Neuronal stem cell (in vitro differentiated cells): ENCODE data around the gene COMMD1.

Source experiments
- DNase-seq: peaks from one replicate; pipeline ENCODE4 v3.0.0-alpha.2; 2013; ENCODE audit warnings: low spot score
- H2AFZ ChIP-seq: one replicate; pipeline ENCODE4 v1.6.1; 2013; ENCODE audit warnings: mild to moderate bottlenecking, low read length, inconsistent platforms
- H2AK5ac ChIP-seq: 2 replicates; pipeline ENCODE4 v1.6.1; 2013; ENCODE audit warnings: low read depth, mild to moderate bottlenecking, inconsistent platforms, low read length, moderate library complexity, mixed read lengths
- H2BK120ac ChIP-seq: 2 replicates; pipeline ENCODE4 v1.6.1; 2013; ENCODE audit warnings: low read depth, mild to moderate bottlenecking, inconsistent platforms, low read length, moderate library complexity, mixed read lengths
- H2BK12ac ChIP-seq: one replicate; pipeline ENCODE4 v1.6.1; 2013; ENCODE audit warnings: low read length, inconsistent platforms
- H2BK15ac ChIP-seq: 2 replicates; pipeline ENCODE4 v1.6.1; 2013; ENCODE audit warnings: mild to moderate bottlenecking, low read length, inconsistent platforms, mixed read lengths
- H2BK5ac ChIP-seq: one replicate; pipeline ENCODE4 v1.6.1; 2013; ENCODE audit warnings: inconsistent platforms, mild to moderate bottlenecking, low read length, moderate library complexity
- H3K14ac ChIP-seq: one replicate; pipeline ENCODE4 v1.6.1; 2013; ENCODE audit warnings: low read length, inconsistent platforms
- H3K18ac ChIP-seq: 2 replicates; pipeline ENCODE4 v1.6.1; 2013; ENCODE audit warnings: low read length, inconsistent platforms
- H3K23ac ChIP-seq: 2 replicates; pipeline ENCODE4 v1.6.1; 2013; ENCODE audit warnings: low read depth, mild to moderate bottlenecking, mixed read lengths, low read length, inconsistent platforms; ENCODE audit not compliant: poor library complexity
- H3K27ac ChIP-seq: replicated peaks from 3 replicates; pipeline ENCODE4 v1.5.1; 2013; ENCODE audit warnings: low read length, inconsistent platforms
- H3K27me3 ChIP-seq, 3 experiments: 2 replicates each; pipeline ENCODE4 v1.6.1; 2013; ENCODE audit warnings: low read length in 3 of 3, mild to moderate bottlenecking in 2 of 3, inconsistent platforms in 1 of 3, low read depth in 1 of 3, mixed read lengths in 1 of 3, moderate library complexity in 1 of 3; ENCODE audit not compliant: control insufficient read depth in 3 of 3, insufficient read depth in 3 of 3
- H3K36me3 ChIP-seq, 2 donors: replicated peaks in 1 of 2; 2 replicates each; pipeline ENCODE4 v1.6.1; 2013; ENCODE audit warnings: low read length in 2 of 2; ENCODE audit not compliant: control insufficient read depth in 2 of 2, insufficient read depth in 2 of 2
- H3K4ac ChIP-seq: 2 replicates; pipeline ENCODE4 v1.6.1; 2013; ENCODE audit warnings: inconsistent platforms, mild to moderate bottlenecking, low read length, moderate library complexity
- H3K4me1 ChIP-seq, 2 donors: 1 replicate in 1 of 2; 2 replicates in 1 of 2; pipeline ENCODE4 v1.6.1; 2013; ENCODE audit warnings: low read length in 2 of 2, low read depth in 1 of 2; ENCODE audit not compliant: control insufficient read depth in 2 of 2, insufficient read depth in 1 of 2
- H3K4me2 ChIP-seq: one replicate; pipeline ENCODE4 v1.6.1; 2013; ENCODE audit warnings: mild to moderate bottlenecking, low read length, inconsistent platforms; ENCODE audit not compliant: insufficient read depth, poor library complexity, severe bottlenecking
- H3K4me3 ChIP-seq, 2 donors: 2 replicates each; pipeline ENCODE4 v1.5.1; 2013; ENCODE audit warnings: low read length in 2 of 2, mild to moderate bottlenecking in 2 of 2, inconsistent platforms in 1 of 2, moderate library complexity in 1 of 2
- H3K79me1 ChIP-seq: one replicate; pipeline ENCODE4 v1.6.1; 2013; ENCODE audit warnings: low read depth, mild to moderate bottlenecking, inconsistent platforms, low read length, moderate library complexity
- H3K9ac ChIP-seq: one replicate; pipeline ENCODE4 v1.6.1; 2013; ENCODE audit warnings: mild to moderate bottlenecking, low read depth, low read length, inconsistent platforms; ENCODE audit not compliant: poor library complexity
- H3K9me3 ChIP-seq, 2 donors: replicated peaks in 1 of 2; 2 replicates each; pipeline versions ENCODE3 to v1.6.1; 2013; ENCODE audit warnings: low read length in 2 of 2, mild to moderate bottlenecking in 2 of 2, inconsistent platforms in 1 of 2, low read depth in 1 of 2, mixed read lengths in 1 of 2, moderate library complexity in 1 of 2; ENCODE audit not compliant: control insufficient read depth in 2 of 2, insufficient read depth in 1 of 2
- H4K8ac ChIP-seq: one replicate; pipeline ENCODE4 v1.6.1; 2013; ENCODE audit warnings: low read depth, mild to moderate bottlenecking, inconsistent platforms, low read length, moderate library complexity
- H4K91ac ChIP-seq: one replicate; pipeline ENCODE4 v1.6.1; 2013; ENCODE audit warnings: low read length, low read depth, mild to moderate bottlenecking, inconsistent platforms; ENCODE audit not compliant: poor library complexity
- WGBS, 2 donors: extraction: QIAGEN DNeasy Blood & Tissue Kit; methylation state at CpG; one replicate each; pipeline ENCODE4 v1.1.7; 2013; ENCODE audit warnings: missing lambda C conversion rate in 2 of 2, mixed read lengths in 1 of 2; ENCODE audit not compliant: insufficient read length in 2 of 2, insufficient replicate concordance in 1 of 2; ENCODE audit errors: extremely low coverage in 2 of 2; 5-methylcytosine and 5-hydroxymethylcytosine counted together

COMMD1 gene

GRCh38 chr2:62045017-62045543 is 139.6 kb downstream of the COMMD1 start:
- Histone ChIP-seq H3K36me3 (no peaks in the 10 kb centered on the region), H3K79me1 (no peaks in the 10 kb centered on the region), H3K27me3 (peaks cover 0 to 3% (median 0%) of the 10 kb centered on the region in 3 experiments), H2BK12ac (no peak overlapping the region), H3K4me1 (peaks cover 0 to 9% of the 10 kb centered on the region in 2 donors), H2AK5ac (no peak overlapping the region), H2BK5ac (no peak overlapping the region), H3K9me3 (peaks cover 3 to 7% of the 10 kb centered on the region in 2 donors), H3K23ac (no peak overlapping the region), H2BK120ac (no peak overlapping the region), H3K14ac (no peak overlapping the region), H4K91ac (no peak overlapping the region), H3K4ac (no peak overlapping the region), H3K4me3 (no peak overlapping the region), H3K27ac (no peak overlapping the region), H3K18ac (no peak overlapping the region), H3K9ac (no peak overlapping the region), H3K4me2 (no peak overlapping the region), H2BK15ac (no peak overlapping the region), H2AFZ (no peak overlapping the region), H4K8ac (no peak overlapping the region)
- WGBS, 2 donors: no CpG with 5 or more reads among the region's 3 CpGs
- no peak for DNase-seq

- Histone ChIP-seq H3K4ac (no peak overlapping the region), H3K36me3 (no peaks in the 10 kb centered on the region), H3K4me1 (peaks cover 0 to 18% of the 10 kb centered on the region in 2 donors), H3K9me3 (peaks cover 3 to 7% of the 10 kb centered on the region in 2 donors), H2BK12ac (no peak overlapping the region), H4K91ac (no peak overlapping the region), H3K4me3 (no peak overlapping the region), H2BK15ac (no peak overlapping the region), H3K18ac (no peak overlapping the region), H2BK5ac (no peak overlapping the region), H3K27ac (no peak overlapping the region), H3K79me1 (no peaks in the 10 kb centered on the region), H3K4me2 (no peak overlapping the region), H3K14ac (no peak overlapping the region), H2AFZ (no peak overlapping the region), H2BK120ac (no peak overlapping the region), H3K9ac (no peak overlapping the region), H4K8ac (no peak overlapping the region), H3K23ac (no peak overlapping the region), H3K27me3 (peaks cover 0 to 3% (median 0%) of the 10 kb centered on the region in 3 experiments), H2AK5ac (no peak overlapping the region)
- no CpG with 5 or more reads among the region's 1 CpG for WGBS, 2 donors
- no peak for DNase-seq
Observed at GRCh38 chr2:62046141-62046540, 140.7 kb downstream of the COMMD1 start.

- Histone ChIP-seq H3K4me2 (no peak overlapping the region), H3K4me1 (peaks cover 2 to 25% of the 10 kb centered on the region in 2 donors), H4K8ac (no peak overlapping the region), H2BK15ac (no peak overlapping the region), H3K18ac (no peak overlapping the region), H2AFZ (peak overlapping the region; percentile 34), H2BK5ac (no peak overlapping the region), H2BK120ac (no peak overlapping the region), H3K27ac (no peak overlapping the region), H3K4me3 (no peak overlapping the region), H3K36me3 (no peaks in the 10 kb centered on the region), H3K14ac (no peak overlapping the region), H3K9ac (no peak overlapping the region), H2BK12ac (no peak overlapping the region), H4K91ac (no peak overlapping the region), H3K4ac (no peak overlapping the region), H3K9me3 (no peaks in the 10 kb centered on the region), H3K79me1 (no peaks in the 10 kb centered on the region), H3K23ac (no peak overlapping the region), H3K27me3 (no peaks in the 10 kb centered on the region), H2AK5ac (no peak overlapping the region)
- no CpG with 5 or more reads among the region's 2 CpGs for WGBS, 2 donors
- no peak for DNase-seq
Observed at GRCh38 chr2:62050456-62051045, 145.1 kb downstream of the COMMD1 start.

DNA sequence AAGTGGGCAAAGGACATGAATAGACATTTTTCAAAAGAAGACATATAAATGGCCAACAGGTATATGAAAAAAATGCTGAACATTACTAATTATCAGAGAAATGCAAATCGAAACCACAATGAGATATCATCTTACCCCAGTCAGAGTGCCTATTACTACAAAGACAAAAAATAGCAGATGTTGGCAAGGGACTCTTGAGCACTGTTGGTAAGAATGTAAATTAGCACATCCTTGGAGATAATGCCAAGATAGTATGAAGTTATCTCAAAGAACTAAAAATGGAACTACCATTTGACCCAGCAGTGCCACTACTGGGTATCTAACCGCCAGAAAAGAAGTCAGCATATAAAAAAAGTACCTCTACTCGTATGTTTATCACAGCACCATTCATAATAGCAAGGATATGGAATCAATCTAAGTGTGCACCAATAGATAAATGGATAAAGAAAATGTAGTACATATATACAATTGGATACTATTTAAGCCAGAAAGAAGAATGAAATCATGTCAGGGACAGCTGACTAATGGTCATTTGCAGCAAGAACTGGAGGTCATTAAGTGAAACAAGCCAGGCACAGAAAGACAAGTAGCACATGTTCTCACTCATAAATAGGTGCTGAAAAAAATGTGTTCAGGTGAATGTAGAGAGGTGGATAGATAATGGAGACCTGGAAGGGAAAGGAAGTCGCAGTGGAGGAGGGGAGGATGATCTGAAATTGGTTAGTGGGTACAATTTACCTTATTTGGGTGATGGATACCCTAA is 148.7 kb downstream of the COMMD1 start:
- no peak overlapping the region for H3K4me3 ChIP-seq
- H2BK12ac ChIP-seq: no peak overlapping the region
- peaks cover 2 to 25% of the 10 kb centered on the region in 2 donors for H3K4me1 ChIP-seq
- no peak overlapping the region for H2AFZ ChIP-seq
- H3K18ac ChIP-seq: no peak overlapping the region
- no peaks in the 10 kb centered on the region for H3K9me3 ChIP-seq
- no peak overlapping the region for H3K4me2 ChIP-seq
- no peak overlapping the region for H3K9ac ChIP-seq
- DNase-seq: no peak
- no peak overlapping the region for H4K91ac ChIP-seq
- no CpG with 5 or more reads among the region's 4 CpGs for WGBS, 2 donors
- no peaks in the 10 kb centered on the region for H3K36me3 ChIP-seq
- H3K27me3 ChIP-seq: no peaks in the 10 kb centered on the region
- H2BK120ac ChIP-seq: no peak overlapping the region
- H3K79me1 ChIP-seq: no peaks in the 10 kb centered on the region
- no peak overlapping the region for H3K4ac ChIP-seq
- H3K27ac ChIP-seq: no peak overlapping the region
- no peak overlapping the region for H2BK5ac ChIP-seq
- H3K14ac ChIP-seq: no peak overlapping the region
- H2AK5ac ChIP-seq: no peak overlapping the region
- H2BK15ac ChIP-seq: no peak overlapping the region
- no peak overlapping the region for H4K8ac ChIP-seq
- no peak overlapping the region for H3K23ac ChIP-seq
